ENCODE data around the gene LRRC3C. TPM values are rescaled to one million over a fixed set of nuclear protein-coding genes. Genes with fewer than 3 reads are reported as not detected.

LRRC3C gene
- total RNA-seq, 1 experiment from 2014 or later = not detected

- no TSS peak for BruUV-seq (replicated peaks)
- CTCF ChIA-PET = no interaction called here
- no peak for DNase-seq (ENCODE audit: low spot score)
- H3K4me3 ChIP-seq (ENCODE audit: low read depth, low read length, poor library complexity, severe bottlenecking) = no peak overlapping the region
- TF ChIP-seq CTCF (conservative IDR thresholded peaks at IDR 0.05; ENCODE audit: low read depth, low read length) (no peak), EZH2 (IDR thresholded peaks at IDR 0.05; ENCODE audit: borderline replicate concordance, low read depth, low read length, poor library complexity, severe bottlenecking) (no peak)
- H3K27me3 ChIP-seq (replicated peaks; ENCODE audit: insufficient read depth, low read depth, low read length, poor library complexity) = no peaks in the 10 kb centered on the region
- no peaks in the 10 kb centered on the region for H3K9me3 ChIP-seq (ENCODE audit: low read depth, low read length, poor library complexity, severe bottlenecking)
- intact Hi-C loops (cut with micrococcal nuclease; ENCODE audit: unreplicated experiment) = no loop called here
- POLR2A ChIA-PET (ENCODE audit: low non-redundant PET) = no interaction called here
- no peaks in the 10 kb centered on the region for H3K4me1 ChIP-seq (ENCODE audit: insufficient read depth, low read length, poor library complexity, severe bottlenecking)
- H3K36me3 ChIP-seq (ENCODE audit: insufficient read depth, low read length, poor library complexity, severe bottlenecking) = no peaks in the 10 kb centered on the region
- no peak overlapping the region for H3K27ac ChIP-seq (ENCODE audit: low read depth, low read length, poor library complexity, severe bottlenecking)
Observed at GRCh38 chr17:39963829-39964228, 36.3 kb downstream of the LRRC3C start.

GRCh38 chr17:39965017-39965699, 37.6 kb downstream of the LRRC3C start:
- Histone ChIP-seq H3K4me1 (ENCODE audit: insufficient read depth, low read length, poor library complexity, severe bottlenecking) (no peaks in the 10 kb centered on the region), H3K27me3 (replicated peaks; ENCODE audit: insufficient read depth, low read depth, low read length, poor library complexity) (no peaks in the 10 kb centered on the region), H3K36me3 (ENCODE audit: insufficient read depth, low read length, poor library complexity, severe bottlenecking) (no peaks in the 10 kb centered on the region), H3K4me3 (ENCODE audit: low read depth, low read length, poor library complexity, severe bottlenecking) (no peak overlapping the region), H3K9me3 (ENCODE audit: low read depth, low read length, poor library complexity, severe bottlenecking) (no peaks in the 10 kb centered on the region), H3K27ac (ENCODE audit: low read depth, low read length, poor library complexity, severe bottlenecking) (no peak overlapping the region)
- no peak for DNase-seq (ENCODE audit: low spot score)
- TF ChIP-seq CTCF (conservative IDR thresholded peaks at IDR 0.05; ENCODE audit: low read depth, low read length) = no peak
- TF ChIP-seq EZH2 (IDR thresholded peaks at IDR 0.05; ENCODE audit: borderline replicate concordance, low read depth, low read length, poor library complexity, severe bottlenecking) = no peak
- no TSS peak for BruUV-seq (replicated peaks)
- ChIA-PET CTCF (no interaction called here), POLR2A (ENCODE audit: low non-redundant PET) (no interaction called here)
- intact Hi-C loops (cut with micrococcal nuclease; ENCODE audit: unreplicated experiment) = no loop called here

- no TSS peak for BruUV-seq (replicated peaks)
- POLR2A ChIA-PET (ENCODE audit: low non-redundant PET) = no interaction called here
- H3K27me3 ChIP-seq (replicated peaks; ENCODE audit: insufficient read depth, low read depth, low read length, poor library complexity) = no peaks in the 10 kb centered on the region
Observed at GRCh38 chr17:39966771-39967170, 39.2 kb downstream of the LRRC3C start.

More at GRCh38 chr17:39966771-39967170, 39.2 kb downstream of the LRRC3C start:
- Histone ChIP-seq H3K36me3 (ENCODE audit: insufficient read depth, low read length, poor library complexity, severe bottlenecking) (no peaks in the 10 kb centered on the region), H3K27ac (ENCODE audit: low read depth, low read length, poor library complexity, severe bottlenecking) (no peak overlapping the region), H3K9me3 (ENCODE audit: low read depth, low read length, poor library complexity, severe bottlenecking) (no peaks in the 10 kb centered on the region), H3K4me3 (ENCODE audit: low read depth, low read length, poor library complexity, severe bottlenecking) (no peak overlapping the region), H3K4me1 (ENCODE audit: insufficient read depth, low read length, poor library complexity, severe bottlenecking) (no peaks in the 10 kb centered on the region)
- intact Hi-C loops (cut with micrococcal nuclease; ENCODE audit: unreplicated experiment) = no loop called here
- TF ChIP-seq EZH2 (IDR thresholded peaks at IDR 0.05; ENCODE audit: borderline replicate concordance, low read depth, low read length, poor library complexity, severe bottlenecking) (no peak), CTCF (conservative IDR thresholded peaks at IDR 0.05; ENCODE audit: low read depth, low read length) (no peak)
- no peak for DNase-seq (ENCODE audit: low spot score)
- CTCF ChIA-PET = no interaction called here

Data from A673 (cell line).